GM12891 (cell line): ENCODE data around the gene ANKS1B.

Source experiments
- PAX5 ChIP-seq: IDR thresholded peaks from 2 replicates; pipeline ENCODE4 v1.6.1; 2011; ENCODE audit warnings: low read length, moderate library complexity, mild to moderate bottlenecking; ENCODE audit not compliant: insufficient read depth, severe bottlenecking
- POLR2A ChIP-seq: IDR thresholded peaks from 2 replicates; pipeline ENCODE4 v1.6.1; 2011; ENCODE audit warnings: low read depth, low read length, control low read depth
- POLR2AphosphoS5 ChIP-seq: IDR thresholded peaks from 2 replicates; pipeline ENCODE4 v1.6.1; 2011; ENCODE audit warnings: low read depth, low read length, control low read depth
- SPI1 ChIP-seq: IDR thresholded peaks from 2 replicates; pipeline ENCODE4 v1.6.1; 2011; ENCODE audit warnings: low read depth, low read length, control low read depth
- TAF1 ChIP-seq: IDR thresholded peaks from 2 replicates; pipeline ENCODE4 v1.6.1; 2011; ENCODE audit warnings: low read depth, low read length, control low read depth

GRCh38 chr12:98737322-98737712 is 1247.4 kb downstream of the ANKS1B start:
- TF ChIP-seq TAF1, result no peak
- TF ChIP-seq POLR2AphosphoS5, result no peak
- no peak for TF ChIP-seq POLR2A
- TF ChIP-seq SPI1, result no peak
- TF ChIP-seq PAX5, result no peak
